MCF 10A (cell line): ENCODE results near the gene MRPL43. TPM values are rescaled to one million over a fixed set of nuclear protein-coding genes. Genes with fewer than 3 reads are reported as not detected.

Source experiments
- BruUV-seq: library from RNA; stranded (reverse); fragments of 400-500 nt; replicated peaks from 2 replicates; lab custom pipeline; 2021; lab: Mats Ljungman, UMichigan
- CTCF ChIA-PET: fragments of 300-600 bp; sonication (Branson Sonifier 250); formaldehyde crosslinking; extraction: SDS; loops from one replicate; lab custom pipeline; 2021; ENCODE audit warnings: antibody characterized with exemption, inconsistent platforms; lab: Yijun Ruan, JAX
- POLR2A ChIA-PET: fragments of 300-600, 350-650 bp; sonication (Branson Sonifier 250); formaldehyde crosslinking; extraction: SDS; loops from one replicate; lab custom pipeline; 2020; ENCODE audit warnings: antibody characterized with exemption, inconsistent platforms; lab: Yijun Ruan, JAX
- DNase-seq: peaks from one replicate; pipeline ENCODE4 v3.0.0-alpha.2; 2018; ENCODE audit not compliant: unreplicated experiment
- H3K27ac Mint-ChIP-seq: one replicate; pipeline ENCODE4 v1.8.0; 2022; ENCODE audit warnings: mild to moderate bottlenecking, low read depth, mixed read lengths; ENCODE audit not compliant: unreplicated experiment
- H3K27me3 Mint-ChIP-seq: one replicate; pipeline ENCODE4 v1.8.0; 2022; ENCODE audit warnings: mixed read lengths; ENCODE audit not compliant: insufficient read depth, unreplicated experiment
- H3K36me3 Mint-ChIP-seq: one replicate; pipeline ENCODE4 v1.8.0; 2022; ENCODE audit warnings: mild to moderate bottlenecking, moderate library complexity, mixed read lengths; ENCODE audit not compliant: insufficient read depth, unreplicated experiment
- H3K4me1 Mint-ChIP-seq: one replicate; pipeline ENCODE4 v1.8.0; 2022; ENCODE audit warnings: mixed read lengths; ENCODE audit not compliant: insufficient read depth, unreplicated experiment
- H3K4me3 Mint-ChIP-seq: one replicate; pipeline ENCODE4 v1.8.0; 2022; ENCODE audit warnings: mild to moderate bottlenecking, moderate library complexity, mixed read lengths; ENCODE audit not compliant: unreplicated experiment
- H3K9me3 Mint-ChIP-seq: one replicate; pipeline ENCODE4 v1.8.0; 2022; ENCODE audit warnings: mixed read lengths; ENCODE audit not compliant: unreplicated experiment
- intact Hi-C: fragments of 100-400 bp; cut with micrococcal nuclease; formaldehyde crosslinking; loops from 2 replicates; pipeline ENCODE4 v1.14.1; 2022
- microRNA-seq: library from miRNA; unstranded; fragments of <30 nt; microRNA quantifications from one replicate; pipeline ENCODE4 v1.2.0, GENCODE V29; 2022
- total RNA-seq: library from RNA; stranded (reverse); gene quantifications from 2 replicates; pipeline ENCODE4 v1.2.3, GENCODE V29; 2022
- TF ChIP-seq, protein P1 (sequence below): fragments of 200-600 bp; IDR thresholded peaks from one replicate; pipeline ENCODE4 v1.8.0; 2022; ENCODE audit warnings: antibody characterized with exemption, mild to moderate bottlenecking; ENCODE audit not compliant: unreplicated experiment

Gene MRPL43
- total RNA-seq, 1 experiment from 2014 or later = 64.8 TPM

DNA sequence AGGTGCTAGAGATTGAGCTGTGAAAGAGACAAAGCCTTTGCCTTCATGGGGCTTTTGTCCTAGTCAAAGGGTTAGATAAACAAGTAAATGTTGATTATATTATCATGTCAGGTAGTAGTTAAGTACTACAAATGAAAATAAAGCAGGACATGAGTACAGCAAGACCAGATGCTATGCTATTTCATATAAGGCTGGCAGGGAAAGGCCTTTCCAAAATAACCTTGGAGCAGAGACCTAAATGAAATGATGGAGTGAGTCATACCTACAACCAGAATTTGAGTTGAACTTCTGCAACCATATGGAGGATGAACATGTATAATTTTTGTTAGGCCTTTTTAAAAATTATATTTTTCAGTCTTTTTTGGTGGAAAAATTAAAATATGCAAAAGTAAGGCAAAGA lies 41.5 kb downstream of the MRPL43 start:
- Mint-ChIP-seq H3K36me3 (peaks cover 87% of the 10 kb centered on the region), H3K4me1 (no peaks in the 10 kb centered on the region), H3K27me3 (no peaks in the 10 kb centered on the region), H3K9me3 (no peaks in the 10 kb centered on the region), H3K4me3 (no peak overlapping the region), H3K27ac (no peak overlapping the region)
- ChIA-PET POLR2A (no interaction called here), CTCF (interaction anchor here (0.6 kb wide), 1 partner anchor 11 kb away, joined by 3 read pairs; no protein-coding TSS in a partner anchor)
- no TSS peak for BruUV-seq
- intact Hi-C loops = no loop called here
- TF ChIP-seq, protein P1, sequence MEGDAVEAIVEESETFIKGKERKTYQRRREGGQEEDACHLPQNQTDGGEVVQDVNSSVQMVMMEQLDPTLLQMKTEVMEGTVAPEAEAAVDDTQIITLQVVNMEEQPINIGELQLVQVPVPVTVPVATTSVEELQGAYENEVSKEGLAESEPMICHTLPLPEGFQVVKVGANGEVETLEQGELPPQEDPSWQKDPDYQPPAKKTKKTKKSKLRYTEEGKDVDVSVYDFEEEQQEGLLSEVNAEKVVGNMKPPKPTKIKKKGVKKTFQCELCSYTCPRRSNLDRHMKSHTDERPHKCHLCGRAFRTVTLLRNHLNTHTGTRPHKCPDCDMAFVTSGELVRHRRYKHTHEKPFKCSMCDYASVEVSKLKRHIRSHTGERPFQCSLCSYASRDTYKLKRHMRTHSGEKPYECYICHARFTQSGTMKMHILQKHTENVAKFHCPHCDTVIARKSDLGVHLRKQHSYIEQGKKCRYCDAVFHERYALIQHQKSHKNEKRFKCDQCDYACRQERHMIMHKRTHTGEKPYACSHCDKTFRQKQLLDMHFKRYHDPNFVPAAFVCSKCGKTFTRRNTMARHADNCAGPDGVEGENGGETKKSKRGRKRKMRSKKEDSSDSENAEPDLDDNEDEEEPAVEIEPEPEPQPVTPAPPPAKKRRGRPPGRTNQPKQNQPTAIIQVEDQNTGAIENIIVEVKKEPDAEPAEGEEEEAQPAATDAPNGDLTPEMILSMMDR = no peak
- DNase-seq = no peak

DNA sequence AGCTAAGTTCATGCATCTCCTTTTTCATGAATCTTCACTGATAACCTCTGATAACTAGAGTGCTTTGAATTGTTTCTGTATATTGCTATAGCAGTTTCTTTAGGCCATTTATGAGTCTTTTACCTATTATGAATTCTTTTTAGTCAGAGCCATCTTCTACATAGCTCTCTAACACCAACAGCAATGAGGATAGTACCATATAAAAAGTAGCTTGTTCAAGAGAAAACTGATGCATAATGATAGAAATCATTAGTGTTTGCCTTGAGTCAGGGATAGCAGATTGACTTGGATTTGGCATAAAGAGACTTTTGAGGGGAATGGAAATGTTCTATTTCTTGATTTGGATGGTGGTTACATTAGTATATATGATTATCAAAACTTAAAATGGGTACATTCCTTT lies 43.8 kb downstream of the MRPL43 start:
- ChIA-PET POLR2A (interaction anchor here (0.8 kb wide), 1 partner anchor 10 kb away, joined by 5 read pairs; no protein-coding TSS in a partner anchor), CTCF (interaction anchor here (0.5 to 1.1 kb wide), 4 partner anchors 29 to 326 kb away, joined by 3 to 4 read pairs (median 4); no protein-coding TSS in a partner anchor)
- no peak overlapping the region for H3K4me3 Mint-ChIP-seq
- DNase-seq = no peak
- BruUV-seq = no TSS peak
- H3K4me1 Mint-ChIP-seq = no peaks in the 10 kb centered on the region
- intact Hi-C loops = no loop called here
- peaks cover 87% of the 10 kb centered on the region for H3K36me3 Mint-ChIP-seq
- no peaks in the 10 kb centered on the region for H3K27me3 Mint-ChIP-seq
- no peaks in the 10 kb centered on the region for H3K9me3 Mint-ChIP-seq
- H3K27ac Mint-ChIP-seq = no peak overlapping the region
- TF ChIP-seq, protein P1 = no peak

DNA sequence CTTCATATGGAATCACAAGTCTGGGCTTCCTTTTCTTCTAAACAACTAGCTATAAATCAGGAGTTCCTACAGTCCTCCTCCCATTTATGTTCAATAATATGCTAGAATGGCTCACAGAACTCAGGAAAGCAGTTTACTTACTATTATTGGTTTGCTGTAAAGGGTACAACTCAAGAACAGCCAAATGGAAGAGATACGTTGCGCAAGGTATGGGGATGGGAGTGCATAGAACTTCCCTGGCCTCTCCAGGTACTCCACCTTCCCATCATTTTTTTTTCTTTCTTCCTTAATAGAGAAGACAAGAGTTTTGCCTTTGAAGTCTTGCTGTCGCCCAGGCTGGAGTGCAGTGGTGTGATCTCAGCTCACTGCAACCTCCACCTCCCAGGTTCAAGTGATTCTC lies 45.1 kb downstream of the MRPL43 start:
- ChIA-PET POLR2A (no interaction called here), CTCF (interaction anchor here (0.6 to 0.9 kb wide), 3 partner anchors 14 to 911 kb away, joined by 3 to 4 read pairs (median 4); no protein-coding TSS in a partner anchor)
- no peaks in the 10 kb centered on the region for H3K9me3 Mint-ChIP-seq
- TF ChIP-seq, protein P1 = no peak
- H3K4me1 Mint-ChIP-seq = no peaks in the 10 kb centered on the region
- intact Hi-C loops = no loop called here
- H3K27me3 Mint-ChIP-seq = no peaks in the 10 kb centered on the region
- no peak overlapping the region for H3K4me3 Mint-ChIP-seq
- no TSS peak for BruUV-seq
- DNase-seq = no peak
- peaks cover 97% of the 10 kb centered on the region for H3K36me3 Mint-ChIP-seq
- H3K27ac Mint-ChIP-seq = no peak overlapping the region

DNA sequence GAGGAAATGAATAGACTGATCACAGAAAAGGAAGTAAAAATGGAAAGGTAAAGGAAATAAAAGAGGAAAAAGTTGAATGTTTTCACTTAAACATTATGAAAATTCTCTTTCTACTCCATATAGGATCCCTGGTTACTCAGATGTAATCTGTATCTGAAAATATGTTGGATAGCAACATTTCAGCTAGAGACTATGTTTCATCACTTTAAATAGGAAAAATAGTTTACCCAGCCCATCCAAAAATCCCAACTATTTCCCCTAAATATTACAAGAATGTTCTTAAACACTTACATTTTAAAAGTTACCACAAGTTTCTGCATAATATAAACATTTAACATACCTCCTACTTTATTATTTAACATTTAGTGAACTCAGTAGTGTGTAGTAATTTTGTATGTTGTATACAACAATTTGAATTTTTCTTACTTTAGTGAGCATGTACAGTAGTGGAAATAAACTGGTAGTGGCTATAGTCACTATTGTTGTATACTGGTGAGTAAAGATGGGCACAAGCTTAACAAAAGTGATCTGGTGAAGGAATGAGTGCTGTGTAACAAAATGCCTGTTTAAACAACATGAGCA lies 47.4 kb downstream of the MRPL43 start:
- H3K27ac Mint-ChIP-seq = no peak overlapping the region
- TF ChIP-seq, protein P1 = no peak
- no TSS peak for BruUV-seq
- H3K4me3 Mint-ChIP-seq = no peak overlapping the region
- no peaks in the 10 kb centered on the region for H3K9me3 Mint-ChIP-seq
- CTCF ChIA-PET = no interaction called here
- POLR2A ChIA-PET = interaction anchor here (1.3 kb wide), 1 partner anchor 26 kb away, joined by 3 read pairs; no protein-coding TSS in a partner anchor
- intact Hi-C loops = no loop called here
- DNase-seq = no peak
- H3K4me1 Mint-ChIP-seq = no peaks in the 10 kb centered on the region
- H3K27me3 Mint-ChIP-seq = no peaks in the 10 kb centered on the region
- peaks cover 81% of the 10 kb centered on the region for H3K36me3 Mint-ChIP-seq

Small RNAs within 50 kb of the gene (microRNA-seq; reads per million reads assigned to microRNA genes)
- not detected for gene MIR608

Other genes starting within 250 kb of the MRPL43 start
- gene PAX2, start 241.9 kb downstream of the MRPL43 start, total RNA-seq = not detected in 2 replicates
- 27.0 and 30.6 TPM in 2 replicates for gene SLF2, start 74.5 kb downstream of the MRPL43 start, total RNA-seq
- gene SEMA4G, start 18.0 kb downstream of the MRPL43 start, total RNA-seq = 0.32 TPM in 1 of 2 replicates, not detected in the other
- 19.1 and 27.9 TPM in 2 replicates for gene TWNK, start within 50 bp of the MRPL43 start, total RNA-seq
- 15.2 and 18.6 TPM in 2 replicates for gene LZTS2, start 12.3 kb upstream of the MRPL43 start, total RNA-seq
- gene PDZD7, start 43.6 kb upstream of the MRPL43 start, total RNA-seq = 0.27 and 0.58 TPM in 2 replicates
- gene SFXN3, start 43.7 kb upstream of the MRPL43 start, total RNA-seq = 39.4 and 55.2 TPM in 2 replicates
- 2.4 and 6.7 TPM in 2 replicates for gene KAZALD1, start 74.5 kb upstream of the MRPL43 start, total RNA-seq
- not detected in 2 replicates for gene TLX1, start 143.8 kb upstream of the MRPL43 start, total RNA-seq
- gene LBX1, start 242.0 kb upstream of the MRPL43 start, total RNA-seq = not detected in 2 replicates